PC-3 (cell line): ENCODE results near the gene ST3GAL4.
"Not testable (repeated sequence)": the region's sequence is repeated elsewhere in the genome, so short reads cannot be mapped to it uniquely, and the experiment has no call there.

Source experiments
- EZH2 ChIP-seq: fragments of 300-600 bp; sonication (generic); IDR thresholded peaks from one replicate; pipeline ENCODE4 v1.6.1; 2017; ENCODE audit warnings: antibody characterized with exemption, mild to moderate bottlenecking, low read length; ENCODE audit not compliant: unreplicated experiment
- EZH2phosphoT487 ChIP-seq: fragments of 300-600 bp; sonication (generic); IDR thresholded peaks from 2 replicates; pipeline ENCODE4 v1.6.1; 2018; ENCODE audit warnings: mild to moderate bottlenecking, antibody characterized with exemption, low read length, borderline replicate concordance
- TF ChIP-seq, protein P1 (sequence below): fragments of 300-600 bp; sonication (generic); conservative IDR thresholded peaks from 2 replicates; pipeline ENCODE4 v1.5.1; 2017; ENCODE audit warnings: antibody characterized with exemption, low read depth, mild to moderate bottlenecking, low read length

DNA sequence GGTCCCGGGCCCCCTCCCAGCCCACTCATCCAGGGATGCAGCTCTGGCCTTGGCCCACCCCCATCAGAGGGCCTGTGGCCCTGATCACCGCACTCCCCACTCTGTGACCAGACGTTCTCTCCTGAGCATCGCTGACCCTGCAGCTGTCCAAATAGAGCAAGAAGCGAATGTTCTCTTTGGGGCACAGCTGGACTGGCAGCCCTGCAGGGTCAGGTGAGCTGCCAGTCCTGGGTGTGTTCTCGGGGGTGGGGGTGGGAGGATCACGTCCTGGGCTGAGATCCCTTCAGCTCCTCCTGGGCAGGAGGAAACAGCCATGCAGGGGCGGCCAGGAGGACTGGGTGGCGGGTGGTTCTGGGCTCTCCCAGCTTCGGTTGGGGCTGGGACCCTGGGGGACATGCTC is 26.5 kb downstream of the ST3GAL4 start:
- TF ChIP-seq, protein P1, sequence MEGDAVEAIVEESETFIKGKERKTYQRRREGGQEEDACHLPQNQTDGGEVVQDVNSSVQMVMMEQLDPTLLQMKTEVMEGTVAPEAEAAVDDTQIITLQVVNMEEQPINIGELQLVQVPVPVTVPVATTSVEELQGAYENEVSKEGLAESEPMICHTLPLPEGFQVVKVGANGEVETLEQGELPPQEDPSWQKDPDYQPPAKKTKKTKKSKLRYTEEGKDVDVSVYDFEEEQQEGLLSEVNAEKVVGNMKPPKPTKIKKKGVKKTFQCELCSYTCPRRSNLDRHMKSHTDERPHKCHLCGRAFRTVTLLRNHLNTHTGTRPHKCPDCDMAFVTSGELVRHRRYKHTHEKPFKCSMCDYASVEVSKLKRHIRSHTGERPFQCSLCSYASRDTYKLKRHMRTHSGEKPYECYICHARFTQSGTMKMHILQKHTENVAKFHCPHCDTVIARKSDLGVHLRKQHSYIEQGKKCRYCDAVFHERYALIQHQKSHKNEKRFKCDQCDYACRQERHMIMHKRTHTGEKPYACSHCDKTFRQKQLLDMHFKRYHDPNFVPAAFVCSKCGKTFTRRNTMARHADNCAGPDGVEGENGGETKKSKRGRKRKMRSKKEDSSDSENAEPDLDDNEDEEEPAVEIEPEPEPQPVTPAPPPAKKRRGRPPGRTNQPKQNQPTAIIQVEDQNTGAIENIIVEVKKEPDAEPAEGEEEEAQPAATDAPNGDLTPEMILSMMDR: not testable (repeated sequence)
- TF ChIP-seq EZH2, EZH2phosphoT487: not testable (repeated sequence)
